Renal cortex interstitium (tissue), 15 donors: ENCODE data around the gene CCDC134. TPM values are rescaled to one million over a fixed set of nuclear protein-coding genes. Genes with fewer than 3 reads are reported as not detected.

Experiments
- DNase-seq, 11 donors: peaks; one replicate each; pipeline ENCODE4 v3.0.0-alpha.2; 2013; ENCODE audit warnings: low read depth in 9 of 11, low spot score in 4 of 11; ENCODE audit errors: extremely low read depth in 1 of 11
- long read RNA-seq, 16 experiments: transcript quantifications; one replicate each; lab custom pipeline, GENCODE V29; 2026
- polyA plus RNA-seq, 3 donors: library from polyadenylated mRNA; unstranded; fragments of 120-200 nt; gene quantifications; one replicate each; pipeline ENCODE4 v1.2.1, GENCODE V29; 2013; ENCODE audit not compliant: insufficient read length in 3 of 3

CCDC134 gene
- polyA plus RNA-seq: 10 to 100 TPM in 1 of 3 donors, 1 to 10 TPM in 2; 7.0 to 11.2 (median 9.1) TPM
- long read RNA-seq, donor 1, partial matches to known transcripts: 0 of 2 reads
- long read RNA-seq, donor 1, other reads (novel, unspliced or antisense): 0 of 2 reads
- long read RNA-seq, donor 2, partial matches to known transcripts: 0 of 1 reads
- long read RNA-seq, donor 2, other reads (novel, unspliced or antisense): 0 of 1 reads
- long read RNA-seq, donor 3: 0 reads
- long read RNA-seq, donor 4, partial matches to known transcripts: 0 of 3 reads
- long read RNA-seq, donor 4, other reads (novel, unspliced or antisense): 0 of 3 reads
- long read RNA-seq, donor 5: 0 reads
- long read RNA-seq, donor 6, partial matches to known transcripts: 0 of 4 reads
- long read RNA-seq, donor 6, other reads (novel, unspliced or antisense): 0 of 4 reads
- long read RNA-seq, donor 7, partial matches to known transcripts: 0 of 1 reads
- long read RNA-seq, donor 7, other reads (novel, unspliced or antisense): 0 of 1 reads
- long read RNA-seq, donor 8, partial matches to known transcripts: 0 of 4 reads
- long read RNA-seq, donor 8, other reads (novel, unspliced or antisense): 0 of 4 reads
- long read RNA-seq, donor 9, partial matches to known transcripts: 0 of 1 reads
- long read RNA-seq, donor 9, other reads (novel, unspliced or antisense): 0 of 1 reads
- long read RNA-seq, donor 10, partial matches to known transcripts: 0 of 1 reads
- long read RNA-seq, donor 10, other reads (novel, unspliced or antisense): 0 of 1 reads
- long read RNA-seq, donor 11, partial matches to known transcripts: 0 of 3 reads
- long read RNA-seq, donor 11, other reads (novel, unspliced or antisense): 0 of 3 reads
- long read RNA-seq, donor 12: 0 reads
- long read RNA-seq, donor 13, transcript CCDC134-201 (7 exons, 1,270 nt): major isoform, 5 of 10 reads
- long read RNA-seq, donor 13, partial matches to known transcripts: 5 of 10 reads
- long read RNA-seq, donor 13, other reads (novel, unspliced or antisense): 0 of 10 reads
- long read RNA-seq, donor 14, partial matches to known transcripts: 0 of 1 reads
- long read RNA-seq, donor 14, other reads (novel, unspliced or antisense): 0 of 1 reads
- long read RNA-seq, donor 15, partial matches to known transcripts: 0 of 1 reads
- long read RNA-seq, donor 15, other reads (novel, unspliced or antisense): 0 of 1 reads
- long read RNA-seq, donor 16, transcript CCDC134-201 (7 exons, 1,270 nt): major isoform, 5 of 5 reads
- long read RNA-seq, donor 16, partial matches to known transcripts: 0 of 5 reads
- long read RNA-seq, donor 16, other reads (novel, unspliced or antisense): 0 of 5 reads

- DNase-seq: peak; percentile 61 to 87 (median 81)
Measured at GRCh38 chr22:41800348-41801146, at the start of gene CCDC134. TSS of gene CCDC134 (plus strand) at chr22:41800679. CDS start at chr22:41808891, 8,212 bp downstream.

- DNase-seq: no peak
Measured at GRCh38 chr22:41752011-41752970, 48.2 kb upstream of the CCDC134 start.

GRCh38 chr22:41753984-41754383 is 46.5 kb upstream of the CCDC134 start:
- DNase-seq: no peak

GRCh38 chr22:41757502-41757901 is 43.0 kb upstream of the CCDC134 start:
- DNase-seq: no peak

- DNase-seq: no peak
Measured at GRCh38 chr22:41758231-41758630, 42.2 kb upstream of the CCDC134 start.

- DNase-seq: no peak
Measured at GRCh38 chr22:41762980-41763779, 37.3 kb upstream of the CCDC134 start.

- DNase-seq: no peak
Measured at GRCh38 chr22:41766476-41766875, 34.0 kb upstream of the CCDC134 start.

- DNase-seq: peak in 1 of 11 donors; percentile 28
Measured at GRCh38 chr22:41768430-41768829, 32.0 kb upstream of the CCDC134 start.

GRCh38 chr22:41770715-41771468 is 29.6 kb upstream of the CCDC134 start:
- no peak for DNase-seq

GRCh38 chr22:41772198-41772597 is 28.3 kb upstream of the CCDC134 start:
- DNase-seq: no peak

- no peak for DNase-seq
Measured at GRCh38 chr22:41772645-41773044, 27.8 kb upstream of the CCDC134 start.

- no peak for DNase-seq
Measured at GRCh38 chr22:41775338-41775737, 25.1 kb upstream of the CCDC134 start.

- DNase-seq: peak in 1 of 11 donors; percentile 11
Measured at GRCh38 chr22:41775976-41776375, 24.5 kb upstream of the CCDC134 start.

GRCh38 chr22:41776381-41776780 is 24.1 kb upstream of the CCDC134 start:
- no peak for DNase-seq

- no peak for DNase-seq
Measured at GRCh38 chr22:41777749-41778425, 22.6 kb upstream of the CCDC134 start.
